ENCODE data around the gene ZNF581. TPM values are rescaled to one million over a fixed set of nuclear protein-coding genes. Genes with fewer than 3 reads are reported as not detected.

ZNF581 gene
- polyA plus RNA-seq, 1 donor from 2014 or later, result 15.3 TPM

- peak; percentile 65 for TF ChIP-seq REST (IDR thresholded peaks at IDR 0.05; ENCODE audit: borderline replicate concordance)
- TF ChIP-seq CTCF (IDR thresholded peaks at IDR 0.05; ENCODE audit: poor library complexity, severe bottlenecking), result no peak
- peak; percentile 27 for TF ChIP-seq RAD21 (conservative IDR thresholded peaks at IDR 0.05)
- peak; percentile 60 for TF ChIP-seq MXI1 (conservative IDR thresholded peaks at IDR 0.05; ENCODE audit: poor library complexity, severe bottlenecking)
- TF ChIP-seq POLR2AphosphoS5 (IDR thresholded peaks at IDR 0.05), result peak; percentile 64
- TF ChIP-seq EP300 (conservative IDR thresholded peaks at IDR 0.05; ENCODE audit: poor library complexity, severe bottlenecking), result peak; percentile 9
- no peak for TF ChIP-seq EZH2 (IDR thresholded peaks at IDR 0.05; ENCODE audit: borderline replicate concordance, insufficient read depth, low read length, poor library complexity, severe bottlenecking)
- Histone ChIP-seq H3F3A (ENCODE audit: insufficient read depth, low read length, poor library complexity, severe bottlenecking) (no peaks in the 10 kb centered on the region), H3K9ac (ENCODE audit: low read length) (peak within 1 kb of the TSS; percentile 91), H3K9me2 (ENCODE audit: insufficient read depth, low read length) (no peaks in the 10 kb centered on the region), H3K4me3 (ENCODE audit: low read length) (peak within 1 kb of the TSS; percentile 75), H3K27me3 (ENCODE audit: insufficient read depth, low read depth, low read length) (no peaks in the 10 kb centered on the region), H2AFZ (ENCODE audit: low read depth, low read length) (peak within 1 kb of the TSS; percentile 47), H3K36me3 (ENCODE audit: insufficient read depth, low read length) (no peaks in the 10 kb centered on the region), H3K4me2 (ENCODE audit: low read length) (no peak within 1 kb of the TSS), H3K79me2 (replicated peaks; ENCODE audit: insufficient read depth, low read length) (peaks cover 5% of the 10 kb centered on the region), H3K27ac (ENCODE audit: low read length) (peak within 1 kb of the TSS; percentile 99), H3K9me3 (ENCODE audit: low read length) (no peaks in the 10 kb centered on the region), H4K20me1 (ENCODE audit: insufficient read depth) (no peaks in the 10 kb centered on the region)
These were observed 44.0 kb upstream of the ZNF581 start, which contains the start of gene FIZ1 for GRCh38 chr19:55599468-55599841. Gene FIZ1, minus strand, starts transcription at chr19:55599517. Its CDS starts 1,652 bp downstream, at chr19:55597865.

GRCh38 chr19:55599842-55600661, 43.4 kb upstream of the ZNF581 start, which contains the start of gene ZNF524:
Gene ZNF524, plus strand, starts transcription at chr19:55600288. Its CDS starts 1,825 bp downstream, at chr19:55602113.
- TF ChIP-seq RAD21 (conservative IDR thresholded peaks at IDR 0.05), result no peak
- peak; percentile 60 for TF ChIP-seq REST (IDR thresholded peaks at IDR 0.05; ENCODE audit: borderline replicate concordance)
- peak; percentile 1 for TF ChIP-seq MXI1 (conservative IDR thresholded peaks at IDR 0.05; ENCODE audit: poor library complexity, severe bottlenecking)
- no peak for TF ChIP-seq EZH2 (IDR thresholded peaks at IDR 0.05; ENCODE audit: borderline replicate concordance, insufficient read depth, low read length, poor library complexity, severe bottlenecking)
- peak; percentile 61 for TF ChIP-seq POLR2AphosphoS5 (IDR thresholded peaks at IDR 0.05)
- TF ChIP-seq TAF1 (IDR thresholded peaks at IDR 0.05; ENCODE audit: low read depth), result peak; percentile 87
- peak; percentile 41 for TF ChIP-seq EP300 (conservative IDR thresholded peaks at IDR 0.05; ENCODE audit: poor library complexity, severe bottlenecking)
- no peak for TF ChIP-seq SMC3 (conservative IDR thresholded peaks at IDR 0.05; ENCODE audit: poor library complexity)
- peak; percentile 35 for TF ChIP-seq CTCF (IDR thresholded peaks at IDR 0.05; ENCODE audit: poor library complexity, severe bottlenecking)
- Histone ChIP-seq H3K4me3 (ENCODE audit: low read length) (peak within 1 kb of the TSS; percentile 75), H3K4me2 (ENCODE audit: low read length) (peak within 1 kb of the TSS; percentile 80), H3K9me3 (ENCODE audit: low read length) (no peaks in the 10 kb centered on the region), H3K9me2 (ENCODE audit: insufficient read depth, low read length) (no peaks in the 10 kb centered on the region), H3K9ac (ENCODE audit: low read length) (peak within 1 kb of the TSS; percentile 91), H3K27me3 (ENCODE audit: insufficient read depth, low read depth, low read length) (no peaks in the 10 kb centered on the region), H3K36me3 (ENCODE audit: insufficient read depth, low read length) (no peaks in the 10 kb centered on the region), H3K79me2 (replicated peaks; ENCODE audit: insufficient read depth, low read length) (peaks cover 5% of the 10 kb centered on the region), H3K27ac (ENCODE audit: low read length) (peak within 1 kb of the TSS; percentile 99), H4K20me1 (ENCODE audit: insufficient read depth) (no peaks in the 10 kb centered on the region), H3F3A (ENCODE audit: insufficient read depth, low read length, poor library complexity, severe bottlenecking) (no peaks in the 10 kb centered on the region), H2AFZ (ENCODE audit: low read depth, low read length) (peak within 1 kb of the TSS; percentile 73)
